ENCODE measurements around the gene TBC1D22A.

DNA sequence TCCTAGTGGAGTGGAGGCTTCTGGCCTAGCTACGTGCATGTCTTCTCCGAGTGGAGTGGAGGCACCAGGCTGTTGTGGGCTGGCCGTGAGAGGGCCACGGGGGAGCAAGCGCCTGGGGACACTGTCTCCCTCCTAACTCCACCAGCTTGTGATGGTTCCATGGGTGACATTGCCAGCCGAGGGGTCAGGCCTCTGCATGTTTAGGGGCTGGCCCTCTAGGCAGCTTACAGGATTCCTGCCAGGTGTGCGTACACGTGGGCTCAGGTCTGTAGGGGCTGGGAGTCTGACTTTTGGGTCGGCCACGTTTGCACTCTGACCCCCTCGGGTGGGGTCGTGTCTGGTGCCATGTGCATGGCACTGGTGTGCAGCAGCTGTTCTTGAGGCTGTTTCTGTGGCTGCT is 31.6 kb downstream of the TBC1D22A start:
- TF ChIP-seq, protein P1, sequence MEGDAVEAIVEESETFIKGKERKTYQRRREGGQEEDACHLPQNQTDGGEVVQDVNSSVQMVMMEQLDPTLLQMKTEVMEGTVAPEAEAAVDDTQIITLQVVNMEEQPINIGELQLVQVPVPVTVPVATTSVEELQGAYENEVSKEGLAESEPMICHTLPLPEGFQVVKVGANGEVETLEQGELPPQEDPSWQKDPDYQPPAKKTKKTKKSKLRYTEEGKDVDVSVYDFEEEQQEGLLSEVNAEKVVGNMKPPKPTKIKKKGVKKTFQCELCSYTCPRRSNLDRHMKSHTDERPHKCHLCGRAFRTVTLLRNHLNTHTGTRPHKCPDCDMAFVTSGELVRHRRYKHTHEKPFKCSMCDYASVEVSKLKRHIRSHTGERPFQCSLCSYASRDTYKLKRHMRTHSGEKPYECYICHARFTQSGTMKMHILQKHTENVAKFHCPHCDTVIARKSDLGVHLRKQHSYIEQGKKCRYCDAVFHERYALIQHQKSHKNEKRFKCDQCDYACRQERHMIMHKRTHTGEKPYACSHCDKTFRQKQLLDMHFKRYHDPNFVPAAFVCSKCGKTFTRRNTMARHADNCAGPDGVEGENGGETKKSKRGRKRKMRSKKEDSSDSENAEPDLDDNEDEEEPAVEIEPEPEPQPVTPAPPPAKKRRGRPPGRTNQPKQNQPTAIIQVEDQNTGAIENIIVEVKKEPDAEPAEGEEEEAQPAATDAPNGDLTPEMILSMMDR (IDR thresholded peaks at IDR 0.05 in 4 of 5, conservative IDR thresholded peaks at IDR 0.05 in 1 of 5), result no peak
- TF ChIP-seq POLR2A (IDR thresholded peaks at IDR 0.05), result no peak

All from gastrocnemius medialis (tissue), 4 donors.